ENCODE data around the gene FCN2. TPM values are rescaled to one million over a fixed set of nuclear protein-coding genes. Genes with fewer than 3 reads are reported as not detected.

Gene FCN2
- polyA plus RNA-seq, 1 of the 3 experiments (the other 2 are of a cell fraction): not detected

GRCh38 chr9:134834217-134834956 lies 46.2 kb upstream of the FCN2 start:
- no peak overlapping the region for H3K4me3 ChIP-seq (ENCODE audit: low read depth in 2 of 2, low read length in 1 of 2)
- POLR2A ChIA-PET: no interaction called here
- H3K4me1 ChIP-seq (ENCODE audit: control insufficient read depth in 1 of 2, insufficient read depth in 2 of 2, low read depth in 1 of 2, low read length in 1 of 2): no peaks in the 10 kb centered on the region
- H3K9ac ChIP-seq: no peak overlapping the region
- no peak for DNase-seq
- H4K20me1 ChIP-seq (ENCODE audit: insufficient read depth): peaks cover 33% of the 10 kb centered on the region
- H3K79me2 ChIP-seq (ENCODE audit: insufficient read depth): no peaks in the 10 kb centered on the region; the same call in 1 of the 2 replicates
- H3K9me2 ChIP-seq: no peaks in the 10 kb centered on the region
- CTCF ChIA-PET: no interaction called here
- WGBS (ENCODE audit: low lambda C conversion rate): 93% methylated on average over 14 of the region's 20 CpGs
- H2AFZ ChIP-seq (ENCODE audit: low read depth): no peak overlapping the region
- TF ChIP-seq MXI1 (IDR thresholded peaks at IDR 0.05; ENCODE audit: low read depth, low read length) (no peak), ZBTB33 (IDR thresholded peaks at IDR 0.05; ENCODE audit: borderline replicate concordance, low read depth) (no peak), RFX5 (IDR thresholded peaks at IDR 0.05; ENCODE audit: low read length) (no peak), RAD21 (IDR thresholded peaks at IDR 0.05; ENCODE audit: low read length) (no peak), REST (IDR thresholded peaks at IDR 0.05; ENCODE audit: low read depth, low read length) (no peak), SIN3A (IDR thresholded peaks at IDR 0.05; ENCODE audit: borderline replicate concordance, low read depth, low read length) (no peak), IRF3 (IDR thresholded peaks at IDR 0.05; ENCODE audit: low read depth, low read length) (no peak), MEF2A (IDR thresholded peaks at IDR 0.05; ENCODE audit: borderline replicate concordance, low read depth) (no peak), FOXM1 (IDR thresholded peaks at IDR 0.05; ENCODE audit: low read depth) (no peak), USF2 (IDR thresholded peaks at IDR 0.05; ENCODE audit: borderline replicate concordance, low read depth, low read length) (no peak), MAX (IDR thresholded peaks at IDR 0.05; ENCODE audit: low read depth) (no peak), CTCF (IDR thresholded peaks at IDR 0.05) (no peak), CHD2 (IDR thresholded peaks at IDR 0.05; ENCODE audit: low read length, partially characterized antibody) (no peak), EZH2phosphoT487 (IDR thresholded peaks at IDR 0.05; ENCODE audit: borderline replicate concordance, low read depth) (no peak), YY1 (IDR thresholded peaks at IDR 0.05; ENCODE audit: low read depth) (no peak), NRF1 (IDR thresholded peaks at IDR 0.05; ENCODE audit: low read depth, low read length) (no peak), SMC3 (IDR thresholded peaks at IDR 0.05; ENCODE audit: low read depth, low read length) (no peak), FOSL2 (IDR thresholded peaks at IDR 0.05; ENCODE audit: borderline replicate concordance, low read depth) (no peak), POLR2AphosphoS5 (IDR thresholded peaks at IDR 0.05; ENCODE audit: low read depth, low read length) (no peak)
- H3K36me3 ChIP-seq (replicated peaks in 1 of 2; ENCODE audit: control insufficient read depth in 1 of 2, insufficient read depth in 2 of 2, low read length in 1 of 2): peaks cover 47 to 80% of the 10 kb centered on the region in 2 experiments
- H3F3A ChIP-seq (replicated peaks; ENCODE audit: insufficient read depth): peaks cover 12% of the 10 kb centered on the region
- H3K27me3 ChIP-seq (ENCODE audit: insufficient read depth): no peaks in the 10 kb centered on the region
- H3K9me3 ChIP-seq: no peaks in the 10 kb centered on the region
- H3K4me2 ChIP-seq: no peak overlapping the region
- H3K27ac ChIP-seq (ENCODE audit: low read depth in 2 of 2, low read length in 1 of 2): no peak overlapping the region
